Measurements from ENCODE around the gene CCL13.

DNA sequence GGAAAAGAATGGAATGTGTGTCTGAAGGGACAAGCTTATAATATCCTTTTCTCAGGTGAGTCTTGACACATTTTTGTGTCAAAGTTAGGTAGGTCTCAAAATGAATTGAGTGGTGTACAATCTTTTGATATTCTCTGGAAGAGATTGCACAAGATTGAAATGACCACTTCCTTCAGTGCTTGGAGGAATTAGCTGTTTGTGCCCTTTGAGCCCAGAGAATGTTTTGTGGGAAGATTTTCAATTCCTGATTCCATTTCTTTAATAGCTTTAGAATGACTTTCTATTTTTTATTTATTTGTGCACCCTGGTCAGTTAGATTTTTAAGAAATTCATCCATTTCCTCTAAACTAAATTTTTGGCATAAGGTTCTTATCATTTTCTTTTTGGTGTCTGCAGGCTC, 1.6 kb upstream of the CCL13 start:
- TF ChIP-seq POLR2A (IDR thresholded peaks at IDR 0.05; ENCODE audit: low read length) (no peak), GATA1 (IDR thresholded peaks at IDR 0.05; ENCODE audit: low read depth, low read length) (no peak)
